ENCODE measurements around the gene PEAR1. TPM values are rescaled to one million over a fixed set of nuclear protein-coding genes. Genes with fewer than 3 reads are reported as not detected.

PEAR1 gene
- polyA plus RNA-seq, 3 donors = not detected

GRCh38 chr1:156895927-156896326, 2.4 kb downstream of the PEAR1 start:
- H3K9me3 ChIP-seq (replicated peaks in 1 of 2; ENCODE audit: control insufficient read depth in 1 of 2, insufficient read depth in 1 of 2, low read length in 2 of 2) = no peaks in the 10 kb centered on the region
- 100% methylated on average over 2 of the region's 6 CpGs for WGBS (ENCODE audit: insufficient coverage)
- no peak for TF ChIP-seq CTCF (IDR thresholded peaks at IDR 0.05)
- H3K27ac ChIP-seq (ENCODE audit: low read depth in 1 of 2, low read length in 2 of 2) = no peak overlapping the region
- no peak overlapping the region for H3K9ac ChIP-seq (ENCODE audit: insufficient read depth, low read length, poor library complexity, severe bottlenecking)
- peak overlapping the region in 1 of 2 donors; percentile 23 for H3K4me3 Mint-ChIP-seq
- H2AFZ ChIP-seq (ENCODE audit: insufficient read depth, low read depth, low read length, poor library complexity, severe bottlenecking) = no peak overlapping the region
- H4K20me1 ChIP-seq (ENCODE audit: insufficient read depth, low read length) = no peaks in the 10 kb centered on the region
- H3K27ac Mint-ChIP-seq = no peak overlapping the region
- H3K4me1 Mint-ChIP-seq = peaks cover 30% of the 10 kb centered on the region
- H3K4me2 ChIP-seq (replicated peaks; ENCODE audit: extremely low read depth, low read length, poor library complexity, severe bottlenecking) = no peak overlapping the region
- peaks cover 42 to 59% (median 50%) of the 10 kb centered on the region in 3 donors for H3K27me3 Mint-ChIP-seq (ENCODE audit: low read depth in 3 of 3)
- intact Hi-C loops (cut with micrococcal nuclease) = loop anchor here in 1 of 2 donors (10.0 kb wide), 1 partner anchor 81 kb away; the partner anchor contains the start of gene SH2D2A
- peaks cover 0 to 10% of the 10 kb centered on the region in 2 donors for H3K36me3 Mint-ChIP-seq
- no peak for DNase-seq
- H3K79me2 ChIP-seq (ENCODE audit: insufficient read depth, low read length) = no peaks in the 10 kb centered on the region
- peaks cover 28 to 33% of the 10 kb centered on the region in 2 donors for H3K4me1 ChIP-seq (ENCODE audit: control insufficient read depth in 1 of 2, insufficient read depth in 2 of 2, low read length in 2 of 2)
- peaks cover 0 to 9% (median 5%) of the 10 kb centered on the region in 7 donors for H3K9me3 Mint-ChIP-seq
- H3K36me3 ChIP-seq (replicated peaks in 1 of 2; ENCODE audit: control insufficient read depth in 1 of 2, insufficient read depth in 2 of 2, low read length in 2 of 2) = no peaks in the 10 kb centered on the region
- no peak overlapping the region for H3K4me3 ChIP-seq (replicated peaks in 1 of 3; ENCODE audit: low read depth in 2 of 3, low read length in 3 of 3)
- peaks cover 20 to 41% of the 10 kb centered on the region in 2 donors for H3K27me3 ChIP-seq (ENCODE audit: control insufficient read depth in 2 of 2, insufficient read depth in 2 of 2, low read length in 2 of 2)

- Histone ChIP-seq H3K27ac (ENCODE audit: low read depth in 1 of 2, low read length in 2 of 2) (no peak overlapping the region), H3K9ac (ENCODE audit: insufficient read depth, low read length, poor library complexity, severe bottlenecking) (no peak overlapping the region), H3K4me1 (ENCODE audit: control insufficient read depth in 1 of 2, insufficient read depth in 2 of 2, low read length in 2 of 2) (peaks cover 28 to 32% of the 10 kb centered on the region in 2 donors), H3K27me3 (ENCODE audit: control insufficient read depth in 2 of 2, insufficient read depth in 2 of 2, low read length in 2 of 2) (peaks cover 17 to 35% of the 10 kb centered on the region in 2 donors), H3K36me3 (replicated peaks in 1 of 2; ENCODE audit: control insufficient read depth in 1 of 2, insufficient read depth in 2 of 2, low read length in 2 of 2) (no peaks in the 10 kb centered on the region), H3K9me3 (replicated peaks in 1 of 2; ENCODE audit: control insufficient read depth in 1 of 2, insufficient read depth in 1 of 2, low read length in 2 of 2) (no peaks in the 10 kb centered on the region), H2AFZ (ENCODE audit: insufficient read depth, low read depth, low read length, poor library complexity, severe bottlenecking) (no peak overlapping the region), H3K79me2 (ENCODE audit: insufficient read depth, low read length) (no peaks in the 10 kb centered on the region), H4K20me1 (ENCODE audit: insufficient read depth, low read length) (no peaks in the 10 kb centered on the region), H3K4me2 (replicated peaks; ENCODE audit: extremely low read depth, low read length, poor library complexity, severe bottlenecking) (no peak overlapping the region), H3K4me3 (replicated peaks in 1 of 3; ENCODE audit: low read depth in 2 of 3, low read length in 3 of 3) (no peak overlapping the region)
- H3K4me1 Mint-ChIP-seq = peaks cover 30% of the 10 kb centered on the region
- H3K36me3 Mint-ChIP-seq = peaks cover 0 to 7% of the 10 kb centered on the region in 2 donors
- peak overlapping the region in 1 of 2 donors; percentile 42 for H3K4me3 Mint-ChIP-seq
- H3K27me3 Mint-ChIP-seq (ENCODE audit: low read depth in 3 of 3) = peaks cover 37 to 53% (median 47%) of the 10 kb centered on the region in 3 donors
- peaks cover 0 to 9% (median 5%) of the 10 kb centered on the region in 7 donors for H3K9me3 Mint-ChIP-seq
- intact Hi-C loops (cut with micrococcal nuclease) = loop anchor here in 1 of 2 donors (10.0 kb wide), 1 partner anchor 82 kb away; the partner anchor contains the start of gene SH2D2A
- no peak for TF ChIP-seq CTCF (IDR thresholded peaks at IDR 0.05)
- whole genome bisulfite sequencing (ENCODE audit: insufficient coverage) = 95% methylated on average over 11 of the region's 16 CpGs
- no peak for DNase-seq
- H3K27ac Mint-ChIP-seq = no peak overlapping the region
These were observed 3.0 kb downstream of the PEAR1 start for GRCh38 chr1:156896490-156897033.

Data from CD14-positive monocyte (primary cell).